HEK293T (cell line): ENCODE results near the gene SLC7A14.

Experiments used
- CTCF ChIA-PET: fragments of 350-600 bp; formaldehyde crosslinking; extraction: SDS; loops from one replicate; lab custom pipeline; 2021; ENCODE audit warnings: antibody characterized with exemption, inconsistent platforms; lab: Yijun Ruan, JAX
- POLR2A ChIA-PET: fragments of 350-600 bp; formaldehyde crosslinking; extraction: SDS; loops from one replicate; lab custom pipeline; 2020; ENCODE audit warnings: antibody characterized with exemption, inconsistent platforms; lab: Yijun Ruan, JAX
- DNase-seq: peaks from one replicate; pipeline ENCODE4 v3.0.0; 2012; ENCODE audit warnings: mixed read lengths; ENCODE audit errors: extremely low spot score
- ARNT ChIP-seq: fragments of 450-650 bp; IDR thresholded peaks from 2 replicates; pipeline ENCODE4 v1.6.1; 2017; ENCODE audit warnings: mild to moderate bottlenecking
- BHLHE40 ChIP-seq: fragments of 450-650 bp; IDR thresholded peaks from 2 replicates; pipeline ENCODE4 v1.6.1; 2016; ENCODE audit warnings: mild to moderate bottlenecking, moderate library complexity, borderline replicate concordance
- CTBP1 ChIP-seq: fragments of 450-650 bp; IDR thresholded peaks from 2 replicates; pipeline ENCODE4 v1.6.1; 2016; ENCODE audit warnings: borderline replicate concordance
- ELF4 ChIP-seq: fragments of 450-650 bp; IDR thresholded peaks from 2 replicates; pipeline ENCODE4 v1.6.1; 2017; ENCODE audit warnings: antibody characterized with exemption
- FOXA1 ChIP-seq: fragments of 450-650 bp; IDR thresholded peaks from 2 replicates; pipeline ENCODE4 v1.6.1; 2016; ENCODE audit warnings: mild to moderate bottlenecking
- FOXK2 ChIP-seq: fragments of 450-650 bp; IDR thresholded peaks from 2 replicates; pipeline ENCODE4 v1.6.1; 2016; ENCODE audit warnings: mild to moderate bottlenecking
- FOXM1 ChIP-seq: fragments of 450-650 bp; IDR thresholded peaks from 2 replicates; pipeline ENCODE4 v1.6.1; 2017; ENCODE audit warnings: mild to moderate bottlenecking, borderline replicate concordance
- HDGF ChIP-seq: fragments of 450-650 bp; IDR thresholded peaks from 2 replicates; pipeline ENCODE4 v1.6.1; 2017; ENCODE audit warnings: antibody characterized with exemption, borderline replicate concordance
- L3MBTL2 ChIP-seq: fragments of 450-650 bp; conservative IDR thresholded peaks from 2 replicates; pipeline ENCODE4 v1.6.1; 2016; ENCODE audit warnings: mild to moderate bottlenecking
- LEF1 ChIP-seq: fragments of 450-650 bp; IDR thresholded peaks from 2 replicates; pipeline ENCODE4 v1.6.1; 2017; ENCODE audit warnings: mild to moderate bottlenecking, borderline replicate concordance
- NFRKB ChIP-seq: fragments of 450-650 bp; IDR thresholded peaks from 2 replicates; pipeline ENCODE4 v1.6.1; 2016; ENCODE audit warnings: mild to moderate bottlenecking, moderate library complexity
- PKNOX1 ChIP-seq: fragments of 450-650 bp; IDR thresholded peaks from 2 replicates; pipeline ENCODE4 v1.6.1; 2016
- SP1 ChIP-seq: fragments of 450-650 bp; IDR thresholded peaks from 2 replicates; pipeline ENCODE4 v1.6.1; 2017
- SUZ12 ChIP-seq: fragments of 450-650 bp; IDR thresholded peaks from 2 replicates; pipeline ENCODE4 v1.6.1; 2016; ENCODE audit warnings: mild to moderate bottlenecking
- TARDBP ChIP-seq: fragments of 450-650 bp; IDR thresholded peaks from 2 replicates; pipeline ENCODE4 v1.6.1; 2016
- ZNF384 ChIP-seq: fragments of 450-650 bp; IDR thresholded peaks from 2 replicates; pipeline ENCODE4 v1.6.1; 2016

The SLC7A14 gene

GRCh38 chr3:170622369-170623159 is 36.7 kb upstream of the SLC7A14 start:
- ChIA-PET CTCF (no interaction called here), POLR2A (no interaction called here)
- no peak for DNase-seq
- TF ChIP-seq FOXK2 (no peak), PKNOX1 (no peak), ARNT (no peak), FOXA1 (no peak), SUZ12 (no peak), L3MBTL2 (no peak), TARDBP (no peak), ELF4 (no peak)

- no peak for DNase-seq
- CTCF ChIA-PET = no interaction called here
Measured at GRCh38 chr3:170621256-170621655, 35.4 kb upstream of the SLC7A14 start.

DNA sequence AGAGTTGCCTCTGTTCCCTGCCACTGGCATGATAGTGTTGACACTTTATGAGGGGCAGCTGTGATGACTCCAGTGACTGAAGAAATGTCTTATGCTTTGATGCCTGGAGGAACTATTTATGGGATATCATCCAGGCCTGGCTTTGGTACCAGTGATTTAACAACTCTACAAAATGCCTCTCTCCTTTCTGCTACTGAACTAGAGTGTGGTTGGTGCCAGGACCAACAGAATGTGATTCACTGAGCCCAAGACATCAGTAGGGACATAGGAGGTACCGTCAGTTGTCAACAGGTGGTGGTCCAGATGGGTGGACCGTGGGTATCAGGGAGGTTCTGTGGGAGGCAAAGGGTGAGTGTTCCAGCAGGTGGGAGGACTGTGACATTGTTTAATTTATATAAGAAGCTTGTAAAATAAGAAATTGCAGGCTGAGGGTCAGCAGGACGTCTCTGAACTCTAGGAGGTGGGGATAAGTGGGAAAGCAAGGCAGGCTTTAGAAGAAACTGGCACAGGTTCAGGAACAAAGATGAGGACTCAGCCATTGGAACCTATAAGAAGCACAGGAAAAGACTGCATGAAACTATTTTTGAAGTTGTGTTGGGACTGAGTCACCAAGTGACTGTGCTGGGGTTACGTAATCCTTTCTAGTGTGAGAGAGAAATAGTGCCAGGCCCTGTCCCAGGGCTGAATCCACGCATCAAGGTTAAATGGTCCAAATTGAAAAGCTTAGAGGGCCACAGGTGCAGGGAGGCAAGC is 28.5 kb upstream of the SLC7A14 start:
- POLR2A ChIA-PET = no interaction called here
- no peak for DNase-seq
- CTCF ChIA-PET = no interaction called here
- no peak for TF ChIP-seq HDGF
- TF ChIP-seq SUZ12 = no peak
- no peak for TF ChIP-seq FOXM1
- TF ChIP-seq PKNOX1 = no peak
- no peak for TF ChIP-seq ELF4
- no peak for TF ChIP-seq ZNF384
- no peak for TF ChIP-seq L3MBTL2
- no peak for TF ChIP-seq CTBP1
- no peak for TF ChIP-seq SP1
- no peak for TF ChIP-seq ARNT
- TF ChIP-seq FOXA1 = no peak
- TF ChIP-seq LEF1 = no peak
- TF ChIP-seq FOXK2 = no peak
- TF ChIP-seq NFRKB = no peak
- no peak for TF ChIP-seq BHLHE40
- TF ChIP-seq TARDBP = no peak

More at GRCh38 chr3:170621256-170621655, 35.4 kb upstream of the SLC7A14 start:
- POLR2A ChIA-PET = no interaction called here
- TF ChIP-seq PKNOX1 = no peak
- no peak for TF ChIP-seq ELF4
- TF ChIP-seq TARDBP = no peak
- TF ChIP-seq ARNT = no peak
- TF ChIP-seq FOXA1 = no peak
- TF ChIP-seq FOXM1 = no peak
- TF ChIP-seq NFRKB = no peak
- no peak for TF ChIP-seq SUZ12

GRCh38 chr3:170611751-170612150 is 25.9 kb upstream of the SLC7A14 start:
- no peak for DNase-seq
- CTCF ChIA-PET = interaction anchor here (0.7 kb wide), 1 partner anchor 197 kb away, joined by 3 read pairs; no protein-coding TSS in a partner anchor
- TF ChIP-seq L3MBTL2 (no peak), ARNT (no peak), TARDBP (no peak), ELF4 (no peak)
- POLR2A ChIA-PET = no interaction called here

DNA sequence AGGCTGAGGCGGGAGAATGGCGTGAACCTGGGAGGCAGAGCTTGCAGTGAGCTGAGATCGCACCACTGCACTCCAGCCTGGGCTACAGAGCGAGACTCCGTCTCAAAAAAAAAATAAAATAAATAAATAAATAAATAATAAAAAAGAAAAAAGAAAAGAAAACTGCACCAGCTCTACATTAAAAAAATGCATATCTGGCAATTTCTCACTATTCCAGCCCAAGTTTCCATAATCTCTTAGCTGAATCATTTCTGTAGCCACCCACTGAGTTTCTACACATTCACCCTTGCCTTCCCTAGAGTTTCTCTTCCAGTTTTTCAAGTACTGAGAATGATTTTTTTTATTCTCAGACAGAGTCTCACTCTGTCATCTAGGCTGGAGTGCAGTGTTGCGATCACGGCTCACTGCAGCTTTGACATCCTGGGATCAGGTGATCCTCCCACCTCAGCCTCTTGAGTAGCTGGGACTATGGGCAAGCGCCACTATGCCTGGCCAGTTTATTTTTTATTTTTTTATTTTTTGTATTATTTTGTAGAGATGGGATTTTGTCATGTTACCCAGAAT is 24.5 kb upstream of the SLC7A14 start:
- no peak for TF ChIP-seq BHLHE40
- TF ChIP-seq ELF4 = no peak
- TF ChIP-seq ZNF384 = no peak
- no peak for TF ChIP-seq PKNOX1
- TF ChIP-seq SUZ12 = no peak
- TF ChIP-seq ARNT = no peak
- TF ChIP-seq NFRKB = no peak
- no peak for TF ChIP-seq SP1
- ChIA-PET CTCF (no interaction called here), POLR2A (no interaction called here)
- DNase-seq = no peak

DNA sequence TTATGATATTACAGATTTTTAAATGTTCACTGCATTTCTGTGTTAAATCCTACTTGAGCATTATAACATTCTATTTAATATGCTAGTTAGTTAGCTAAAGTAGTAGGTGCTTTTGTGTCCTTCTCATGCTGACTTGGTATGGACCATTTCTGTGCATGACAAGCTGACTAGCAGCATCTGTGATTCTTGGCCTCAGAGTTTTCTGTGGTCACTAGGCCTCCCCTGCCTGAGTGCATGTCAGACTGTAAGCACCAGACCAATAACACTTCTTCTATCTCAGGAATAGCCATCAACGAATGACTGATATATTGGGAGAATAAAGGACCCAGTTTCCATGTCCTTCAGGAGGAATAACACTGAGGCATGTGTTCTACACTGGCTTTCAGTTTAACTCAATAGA is 22.6 kb upstream of the SLC7A14 start:
- CTCF ChIA-PET = no interaction called here
- DNase-seq = no peak
- TF ChIP-seq TARDBP = no peak
- TF ChIP-seq ELF4 = no peak
- TF ChIP-seq FOXA1 = no peak
- TF ChIP-seq L3MBTL2 = no peak
- TF ChIP-seq LEF1 = no peak
- no peak for TF ChIP-seq SP1
- TF ChIP-seq FOXM1 = no peak
- TF ChIP-seq NFRKB = no peak
- TF ChIP-seq CTBP1 = no peak
- TF ChIP-seq HDGF = no peak
- no peak for TF ChIP-seq BHLHE40
- no peak for TF ChIP-seq PKNOX1
- TF ChIP-seq FOXK2 = no peak
- no peak for TF ChIP-seq ARNT
- TF ChIP-seq ZNF384 = no peak
- POLR2A ChIA-PET = interaction anchor here (0.8 kb wide), 1 partner anchor 33 kb away, joined by 3 read pairs; no protein-coding TSS in a partner anchor
